HG02870 (cell line): Measurements from ENCODE around the gene COL23A1.

Experiments
- ATAC-seq: cut with Tn5 transposase; IDR thresholded peaks from one replicate; pipeline ENCODE4 v1.9.1; 2021; ENCODE audit warnings: mild to moderate bottlenecking, moderate library complexity; ENCODE audit not compliant: unreplicated experiment

COL23A1 gene

DNA sequence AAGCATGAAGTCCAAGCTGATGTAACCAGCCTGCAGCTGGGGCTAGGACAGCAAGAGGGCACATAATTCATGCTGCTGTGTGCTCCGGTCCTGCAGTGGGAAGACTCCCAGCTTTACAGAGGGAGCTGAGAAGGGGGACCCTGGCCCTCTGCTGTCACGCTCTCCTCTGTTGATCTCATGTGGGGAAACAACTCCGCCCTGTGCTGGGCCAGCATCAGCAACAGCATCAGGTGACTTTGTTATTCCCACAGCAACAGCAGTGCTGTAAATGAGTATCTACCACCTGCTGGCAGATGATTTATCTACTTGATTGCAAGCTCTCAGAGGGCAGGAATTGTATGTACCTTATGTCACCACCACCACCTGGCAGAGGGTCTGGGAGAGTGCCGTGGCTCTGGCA, 176.2 kb downstream of the COL23A1 start:
- ATAC-seq: no peak

- ATAC-seq: no peak
Observed at GRCh38 chr5:178411083-178411482, 179.1 kb downstream of the COL23A1 start.

DNA sequence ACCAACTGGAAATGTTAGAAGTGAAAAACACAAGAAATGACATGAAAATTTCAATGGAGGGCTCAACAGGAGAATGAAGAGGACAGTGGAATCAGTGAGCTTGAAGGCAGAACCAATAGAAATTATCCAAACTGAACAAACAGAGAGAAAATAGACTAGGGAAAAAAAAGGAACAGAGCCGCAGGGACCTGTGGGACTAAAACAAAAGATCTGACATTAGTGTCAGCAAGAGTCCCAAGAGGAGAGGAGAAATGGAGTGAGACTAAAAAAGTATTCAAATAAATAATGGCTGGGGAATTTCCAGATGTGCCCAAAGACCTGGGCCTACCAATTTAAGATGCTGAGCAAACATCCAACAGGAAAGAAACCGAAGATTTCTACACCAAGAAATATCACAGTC, 182.5 kb downstream of the COL23A1 start:
- ATAC-seq: no peak

DNA sequence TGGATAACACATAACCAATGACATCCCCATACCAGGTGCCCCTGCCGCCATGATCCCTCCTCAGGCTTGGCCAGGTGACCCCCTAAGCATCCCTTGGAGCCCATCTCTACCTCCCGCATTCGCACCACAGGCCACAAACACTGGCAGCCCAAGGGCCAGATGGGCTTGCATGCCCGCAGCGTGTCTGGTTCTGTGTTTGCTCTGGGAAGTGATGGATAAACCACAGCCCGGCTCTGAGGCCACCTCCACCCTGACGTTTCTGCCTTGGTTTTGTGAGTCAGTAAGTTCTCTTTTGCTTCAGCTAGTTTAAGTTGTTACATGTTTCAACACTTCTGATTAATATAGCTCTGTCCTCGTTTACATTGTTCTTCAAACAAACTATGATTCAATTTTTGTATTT, 185.2 kb downstream of the COL23A1 start:
- ATAC-seq: no peak

- ATAC-seq: no peak
Observed at GRCh38 chr5:178403956-178404600, 186.1 kb downstream of the COL23A1 start.

DNA sequence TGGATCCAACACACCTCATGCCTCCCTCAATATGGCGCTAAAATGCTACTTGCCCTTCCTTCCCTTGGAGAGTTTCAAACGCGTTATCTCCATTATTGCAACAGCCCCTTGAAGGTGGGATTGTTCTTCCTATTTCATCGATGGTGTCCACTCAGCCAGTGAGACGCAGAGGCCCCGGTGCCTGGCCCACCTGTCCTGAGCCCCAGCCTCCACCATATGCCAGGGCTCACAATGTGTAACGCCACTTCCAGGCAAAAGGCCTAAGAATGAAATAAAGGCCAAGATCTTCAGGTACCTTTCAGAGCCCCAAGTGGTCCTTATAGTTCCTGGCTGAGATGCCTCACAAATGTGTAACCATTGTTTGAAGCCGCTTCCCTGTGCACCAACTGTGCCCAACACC, 186.8 kb downstream of the COL23A1 start:
- ATAC-seq: no peak

DNA sequence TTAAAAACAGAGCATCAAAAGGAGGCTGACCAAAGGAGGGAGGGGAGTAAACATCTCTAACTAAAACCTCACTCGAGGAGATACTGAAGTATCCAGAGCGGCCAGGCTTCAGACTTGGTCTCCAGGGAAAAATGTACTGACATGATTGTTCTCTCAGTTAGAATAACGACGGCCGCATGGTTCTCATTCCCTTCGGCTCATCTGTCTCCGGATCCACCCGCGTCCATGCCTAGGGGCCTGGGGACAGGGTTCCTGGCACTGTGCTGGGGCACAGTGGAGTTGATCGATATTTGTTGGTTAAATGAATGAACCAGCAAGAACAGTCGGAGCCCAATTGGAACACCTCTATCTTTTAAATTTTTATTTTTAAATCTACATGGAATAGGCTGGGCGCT, 190.5 kb downstream of the COL23A1 start:
- no peak for ATAC-seq

DNA sequence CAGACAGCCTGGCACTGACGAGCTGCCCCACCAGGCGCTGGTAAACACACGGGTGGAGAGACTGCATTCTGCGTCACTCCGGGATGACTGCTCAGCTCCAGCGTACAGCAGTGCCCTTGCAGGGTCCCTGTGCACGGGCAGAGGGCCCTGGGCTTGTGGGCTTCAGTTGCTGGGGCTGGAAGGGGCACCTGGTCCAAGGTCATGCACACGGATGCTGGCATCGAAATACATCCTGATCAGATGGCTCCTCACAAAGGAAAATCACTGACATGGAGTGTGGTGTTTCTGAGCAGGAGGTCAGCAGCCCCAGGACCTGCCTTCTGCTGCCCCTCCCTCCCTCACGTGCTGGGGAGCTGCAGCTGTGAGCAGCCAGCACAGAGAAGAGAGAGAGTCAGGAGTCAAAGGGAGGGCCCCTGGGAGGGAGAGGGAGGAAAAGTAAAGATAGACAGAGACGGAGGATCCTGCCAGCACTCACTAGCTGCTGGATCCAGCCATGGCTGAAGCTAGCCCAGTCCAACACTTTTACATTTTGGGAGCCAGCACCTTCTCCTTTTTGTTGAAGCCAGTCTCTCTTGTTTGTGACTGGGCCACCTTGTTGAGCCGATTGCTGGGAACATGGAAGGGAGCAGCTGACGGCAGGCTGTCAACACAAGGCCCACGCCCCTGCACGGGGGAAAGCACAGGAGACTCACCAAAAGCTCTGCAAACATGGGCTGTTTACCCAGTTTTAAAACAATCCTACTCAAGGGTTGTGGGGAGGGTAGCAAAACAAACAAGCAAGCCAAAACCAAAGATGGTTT, 191.1 kb downstream of the COL23A1 start:
- ATAC-seq: no peak

GRCh38 chr5:178396796-178397720, 193.1 kb downstream of the COL23A1 start:
- no peak for ATAC-seq

DNA sequence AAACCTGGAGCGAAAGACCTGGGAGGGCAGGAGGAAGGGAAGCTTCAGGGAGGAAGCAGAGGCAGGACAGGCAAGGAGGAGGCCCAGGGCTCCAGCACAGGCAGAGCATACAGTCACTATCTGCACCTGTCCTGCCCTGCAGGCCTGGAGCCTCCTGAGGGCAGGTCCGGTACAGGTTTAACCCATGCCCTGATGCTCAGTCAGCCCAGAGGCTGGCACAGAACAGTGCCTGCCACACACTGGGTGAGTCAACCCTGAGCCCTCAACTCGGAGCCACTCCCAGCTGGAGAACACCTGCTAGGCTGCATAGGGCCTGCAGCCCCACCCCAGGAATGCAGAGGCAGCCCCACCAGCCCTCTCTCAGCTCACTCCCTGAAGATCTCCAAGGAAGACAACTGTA, 196.1 kb downstream of the COL23A1 start:
- no peak for ATAC-seq

DNA sequence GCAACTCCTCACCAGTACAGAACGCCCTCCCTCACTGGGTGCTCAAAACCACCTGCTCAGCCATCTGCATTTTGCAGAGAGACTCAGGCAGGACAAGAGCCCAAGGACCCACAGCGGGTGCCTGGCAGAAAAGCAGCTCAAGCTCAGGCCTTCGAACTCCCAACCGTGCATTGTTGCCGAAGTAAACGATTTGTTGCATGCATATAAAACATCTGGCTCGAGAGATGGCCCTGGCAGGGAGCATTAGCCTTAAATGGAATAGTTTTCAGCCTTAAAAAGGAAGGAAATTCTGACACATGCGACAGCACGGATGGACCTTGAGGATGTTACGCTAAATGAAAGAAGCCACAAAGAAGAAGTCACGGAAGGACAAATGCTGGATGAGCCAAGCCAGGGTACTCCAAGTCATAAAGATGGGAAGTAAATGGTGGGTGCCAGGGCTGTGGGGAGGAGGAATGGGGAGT, 197.2 kb downstream of the COL23A1 start:
- no peak for ATAC-seq

- no peak for ATAC-seq
Observed at GRCh38 chr5:178392386-178392785, 197.8 kb downstream of the COL23A1 start.

GRCh38 chr5:178391480-178391879, 198.7 kb downstream of the COL23A1 start:
- ATAC-seq: no peak

DNA sequence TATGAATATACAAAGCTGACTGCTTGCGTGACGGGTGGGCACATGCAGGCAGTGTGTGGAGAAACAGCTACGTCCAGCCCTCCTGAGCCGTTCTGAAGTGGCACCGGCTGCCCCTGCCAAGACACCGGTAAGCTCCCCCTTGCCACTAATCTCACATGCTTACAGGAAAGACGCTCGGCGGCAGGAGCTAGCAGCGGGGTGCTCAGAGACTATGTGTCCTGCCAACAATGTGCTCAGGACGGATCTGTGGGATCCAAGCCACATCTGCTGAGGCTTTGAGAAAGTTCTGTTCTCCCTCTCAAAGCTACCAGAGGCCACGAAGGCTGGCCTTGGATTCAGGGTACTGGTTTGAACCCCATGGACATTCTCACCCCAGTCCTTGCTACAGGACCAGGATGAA, 200.4 kb downstream of the COL23A1 start:
- ATAC-seq: no peak

DNA sequence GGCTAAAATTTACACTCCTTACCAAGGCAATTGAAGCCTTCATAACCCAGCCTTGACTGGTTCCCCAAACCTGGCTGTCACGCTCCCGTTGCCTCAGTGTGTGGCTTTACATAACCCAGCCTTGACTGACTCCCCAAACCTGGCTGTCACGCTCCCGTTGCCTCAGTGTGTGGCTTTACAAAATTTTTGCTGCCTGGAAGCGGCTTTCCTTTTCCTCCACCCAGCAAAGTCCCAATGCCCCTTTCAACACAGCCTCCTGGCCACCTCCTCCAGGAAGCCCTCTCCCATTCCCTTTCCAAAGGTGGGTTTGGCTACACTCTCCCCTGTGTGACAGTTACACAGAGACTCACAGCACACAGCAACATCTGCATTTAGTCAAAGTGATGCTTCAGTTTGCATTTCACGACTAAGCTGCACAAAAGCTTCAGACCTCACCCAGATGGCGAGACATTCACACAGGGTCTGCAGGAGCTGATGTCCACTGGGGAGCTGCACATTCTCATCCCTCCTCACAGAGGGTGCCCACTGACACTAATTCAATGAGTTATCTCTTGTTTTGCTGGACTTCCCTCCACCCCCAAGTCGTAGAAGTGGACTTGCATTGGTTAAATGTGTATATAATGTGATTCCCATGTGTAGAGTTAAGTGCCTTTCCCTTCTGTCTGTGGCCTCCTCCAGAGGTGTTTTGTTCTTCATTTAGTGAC, 201.0 kb downstream of the COL23A1 start:
- no peak for ATAC-seq

GRCh38 chr5:178388386-178389025, 201.7 kb downstream of the COL23A1 start:
- ATAC-seq: no peak

GRCh38 chr5:178387856-178388190, 202.4 kb downstream of the COL23A1 start:
- no peak for ATAC-seq

- no peak for ATAC-seq
Observed at GRCh38 chr5:178387061-178387855, 202.9 kb downstream of the COL23A1 start.

GRCh38 chr5:178386336-178386931, 203.8 kb downstream of the COL23A1 start:
- ATAC-seq: no peak
